HG03135 (cell line): ENCODE data around the gene OPA1.
A peak's percentile ranks its signal among the peaks of the same experiment; 100 is the strongest.

ENCODE experiments used
- ATAC-seq: cut with Tn5 transposase; IDR thresholded peaks from one replicate; pipeline ENCODE4 v1.9.1; 2021; ENCODE audit warnings: mild to moderate bottlenecking, moderate library complexity; ENCODE audit not compliant: unreplicated experiment

The OPA1 gene

DNA sequence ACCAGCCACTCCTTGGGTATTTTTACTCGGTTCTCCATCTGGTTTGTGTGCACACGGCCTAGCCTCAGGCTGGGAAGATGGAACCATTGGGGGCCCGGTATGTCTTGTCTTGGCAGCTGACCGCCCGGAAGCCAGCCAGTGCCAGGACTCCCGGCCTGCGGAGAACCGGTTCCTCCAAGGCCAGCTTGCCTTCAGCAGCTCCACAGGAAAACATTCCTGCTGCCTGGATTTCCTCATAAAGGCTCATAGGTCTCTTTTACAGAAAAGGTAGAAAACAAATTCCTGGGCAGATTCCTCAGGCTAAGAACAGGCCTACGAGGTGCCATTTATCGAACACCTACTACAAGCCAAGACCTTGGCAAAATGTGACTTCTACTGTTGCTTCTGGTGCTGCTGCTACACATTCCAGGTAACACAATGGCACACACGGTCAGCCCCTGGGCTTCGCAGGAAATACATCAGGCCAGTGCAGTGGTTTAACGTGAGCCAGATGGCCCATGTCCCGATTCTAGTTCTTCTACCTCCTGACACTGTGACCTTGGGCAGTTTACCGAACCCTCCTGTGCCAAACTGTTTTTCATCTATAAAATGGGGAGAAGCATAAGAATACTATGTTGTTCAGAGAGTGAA, 141.8 kb downstream of the OPA1 start:
- no peak for ATAC-seq

DNA sequence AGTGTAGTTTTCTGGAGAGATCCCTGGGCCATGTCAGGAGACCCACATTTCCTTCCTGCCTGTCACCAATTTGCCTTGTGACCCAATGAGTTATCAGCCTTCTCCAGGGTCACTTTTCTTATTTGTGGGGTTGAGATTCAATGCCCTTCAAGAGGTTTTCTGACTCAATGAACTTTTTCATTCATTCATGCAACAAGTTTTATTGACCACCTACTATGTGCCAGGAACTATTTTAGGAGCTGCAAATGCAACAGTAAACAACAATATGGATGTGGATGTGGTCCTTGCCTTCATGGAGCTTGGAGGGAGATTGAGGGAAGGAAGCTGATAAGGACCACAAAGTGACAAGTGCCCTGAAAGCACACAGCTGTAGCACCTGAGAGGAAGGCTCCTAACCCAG, 142.8 kb downstream of the OPA1 start:
- no peak for ATAC-seq

GRCh38 chr3:193736616-193737015, 143.6 kb downstream of the OPA1 start:
- no peak for ATAC-seq

DNA sequence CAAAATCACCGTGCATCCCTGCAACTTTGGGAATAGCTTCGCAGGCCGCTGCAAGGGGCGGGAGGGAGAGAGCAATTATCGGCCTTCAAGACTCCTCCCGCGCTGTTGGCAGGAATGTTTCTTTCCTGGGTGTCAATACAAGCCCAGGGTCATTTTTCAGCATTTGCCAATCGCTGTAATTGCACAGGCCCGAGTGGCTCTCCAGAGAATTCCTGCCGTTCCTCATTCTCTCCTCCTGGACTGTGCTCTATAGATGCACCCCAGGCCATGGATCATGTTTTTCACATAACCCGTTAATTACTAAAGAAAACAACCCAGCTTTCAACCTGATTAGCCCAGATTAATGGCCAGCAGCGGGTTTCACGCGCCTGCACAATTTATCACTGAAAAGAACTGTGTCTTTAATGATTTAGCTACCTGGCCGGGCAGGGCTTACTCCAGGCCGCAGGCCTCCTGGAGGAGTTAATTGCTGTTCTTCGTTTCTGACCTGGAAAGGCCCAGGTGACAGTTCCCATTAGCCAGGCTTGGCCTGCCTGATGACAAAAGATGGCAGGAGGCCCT, 144.3 kb downstream of the OPA1 start:
- ATAC-seq: no peak

DNA sequence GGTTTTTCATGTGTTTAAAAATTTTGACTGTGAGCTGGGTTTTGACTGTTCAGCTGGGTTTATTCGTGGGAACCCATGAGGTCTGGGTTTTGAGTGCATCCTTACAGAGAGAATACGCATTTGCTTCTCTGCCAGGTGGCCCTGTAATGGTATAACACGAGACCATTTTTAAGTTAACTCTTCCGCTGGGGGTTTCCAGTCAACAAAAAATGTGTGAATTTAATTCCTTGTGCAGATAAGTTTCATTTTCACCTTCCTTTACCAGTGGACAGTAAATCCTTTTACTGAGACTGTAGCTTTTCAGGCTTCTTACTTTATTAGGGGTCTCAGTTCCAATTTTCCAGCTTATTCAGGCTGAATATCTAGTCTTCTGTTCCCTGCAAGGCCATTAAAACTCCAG, 149.6 kb downstream of the OPA1 start:
- ATAC-seq: peak; percentile 49

DNA sequence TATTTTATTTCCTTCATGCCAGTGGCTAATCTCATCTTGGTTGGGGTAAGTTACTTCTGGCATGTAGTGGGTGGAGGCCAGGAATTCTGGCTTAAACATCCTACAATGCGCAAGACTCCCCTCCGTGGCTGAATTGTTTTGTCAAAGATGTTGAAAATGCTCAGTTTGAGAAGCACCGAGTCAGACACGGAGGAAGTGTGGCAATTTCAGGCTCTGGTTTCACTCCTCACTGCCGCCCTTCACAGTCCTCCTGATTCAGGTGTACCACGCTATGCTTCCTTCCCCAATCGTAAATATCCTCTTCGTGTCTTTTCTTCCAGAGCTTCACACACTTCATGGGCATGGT, 150.7 kb downstream of the OPA1 start:
- ATAC-seq: peak; percentile 73

DNA sequence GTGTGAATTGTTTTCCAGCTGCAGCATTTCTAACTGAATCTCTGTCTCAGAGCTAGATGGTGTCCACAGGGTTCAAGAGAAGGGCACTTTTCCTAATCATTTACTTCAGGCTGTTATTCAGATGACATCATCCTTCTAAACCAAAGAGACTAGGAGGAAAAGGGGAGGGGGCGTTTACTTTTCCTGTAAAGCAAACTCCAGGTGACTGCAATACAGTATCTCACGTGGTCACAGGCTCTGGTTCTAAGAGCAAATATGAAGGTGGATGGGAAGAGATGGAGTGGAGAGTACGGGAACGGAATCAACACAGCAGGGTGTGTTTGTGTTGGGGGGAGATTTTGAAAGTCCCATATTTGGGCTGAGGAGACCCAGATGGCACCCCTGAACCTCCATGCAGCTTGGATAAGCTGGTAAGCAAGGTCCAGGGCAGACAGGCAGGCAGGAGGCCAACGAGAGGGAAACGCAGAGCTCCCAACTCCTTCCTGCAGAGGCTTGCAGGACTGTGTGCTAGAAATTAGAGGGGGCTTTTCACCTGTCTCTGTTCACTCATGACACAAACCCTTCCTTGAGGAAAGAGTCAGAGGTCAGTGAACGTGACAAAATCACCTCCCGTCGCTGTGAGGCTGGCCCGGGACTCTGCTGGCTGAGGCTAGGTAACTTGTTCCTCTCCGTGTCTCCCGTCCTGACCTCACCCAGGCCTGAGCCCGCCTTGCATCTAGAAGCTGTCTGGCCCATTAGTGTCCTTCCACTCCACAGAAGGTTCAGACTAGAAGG, 151.2 kb downstream of the OPA1 start:
- peak; percentile 33 for ATAC-seq

DNA sequence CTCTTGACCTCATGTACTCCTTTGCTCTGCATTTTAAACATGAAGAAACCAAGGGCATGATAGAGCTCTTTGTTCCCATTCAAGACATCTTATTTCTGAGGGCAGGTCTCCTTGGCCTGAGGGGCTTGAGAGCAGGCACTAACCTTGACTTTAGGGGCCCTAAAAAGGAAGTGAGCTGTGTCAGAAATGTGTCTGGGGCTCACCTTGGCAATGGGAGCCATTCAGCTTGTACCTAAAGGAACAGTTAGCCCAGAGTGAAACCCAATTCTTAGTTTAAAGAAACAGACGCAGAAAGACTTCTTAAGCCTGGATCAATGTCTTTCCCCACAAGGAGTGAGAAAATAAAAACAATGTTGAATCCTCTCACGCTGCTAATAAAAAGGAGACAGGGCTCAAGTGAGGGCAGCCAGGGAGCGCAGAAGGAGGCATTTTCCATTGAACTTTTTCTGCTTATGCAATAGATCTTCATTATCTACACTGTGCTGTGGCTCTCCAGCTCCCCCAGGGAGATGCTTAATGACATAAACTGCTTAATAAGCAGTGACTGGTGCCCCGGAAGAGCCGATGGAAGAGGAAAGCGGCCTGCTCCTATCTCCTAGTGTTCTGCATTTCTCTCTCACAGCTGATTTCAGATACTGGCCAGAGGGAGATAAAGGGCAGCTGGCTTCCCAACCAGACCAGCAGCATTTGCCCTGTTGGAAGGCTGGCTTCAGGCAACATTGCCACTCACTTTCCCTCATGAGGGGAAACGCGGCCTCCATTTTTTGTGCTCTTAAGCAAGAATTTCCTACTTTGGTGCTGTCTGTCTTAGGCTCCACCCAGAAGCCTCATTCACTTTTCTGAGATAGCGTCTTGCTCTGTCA, 152.0 kb downstream of the OPA1 start:
- ATAC-seq: no peak

GRCh38 chr3:193746832-193747231, 153.8 kb downstream of the OPA1 start:
- no peak for ATAC-seq
